GM18505 (cell line): ENCODE data around the gene NRARP.

Experiments
- ATAC-seq: cut with Tn5 transposase; IDR thresholded peaks from one replicate; pipeline ENCODE4 v1.9.1; 2021; ENCODE audit not compliant: unreplicated experiment
- POLR2A ChIP-seq: IDR thresholded peaks from 4 replicates; pipeline ENCODE4 v1.6.1; 2011; ENCODE audit warnings: borderline replicate concordance; ENCODE audit not compliant: insufficient read depth, insufficient read length; ENCODE audit errors: extremely low read depth

The NRARP gene

DNA sequence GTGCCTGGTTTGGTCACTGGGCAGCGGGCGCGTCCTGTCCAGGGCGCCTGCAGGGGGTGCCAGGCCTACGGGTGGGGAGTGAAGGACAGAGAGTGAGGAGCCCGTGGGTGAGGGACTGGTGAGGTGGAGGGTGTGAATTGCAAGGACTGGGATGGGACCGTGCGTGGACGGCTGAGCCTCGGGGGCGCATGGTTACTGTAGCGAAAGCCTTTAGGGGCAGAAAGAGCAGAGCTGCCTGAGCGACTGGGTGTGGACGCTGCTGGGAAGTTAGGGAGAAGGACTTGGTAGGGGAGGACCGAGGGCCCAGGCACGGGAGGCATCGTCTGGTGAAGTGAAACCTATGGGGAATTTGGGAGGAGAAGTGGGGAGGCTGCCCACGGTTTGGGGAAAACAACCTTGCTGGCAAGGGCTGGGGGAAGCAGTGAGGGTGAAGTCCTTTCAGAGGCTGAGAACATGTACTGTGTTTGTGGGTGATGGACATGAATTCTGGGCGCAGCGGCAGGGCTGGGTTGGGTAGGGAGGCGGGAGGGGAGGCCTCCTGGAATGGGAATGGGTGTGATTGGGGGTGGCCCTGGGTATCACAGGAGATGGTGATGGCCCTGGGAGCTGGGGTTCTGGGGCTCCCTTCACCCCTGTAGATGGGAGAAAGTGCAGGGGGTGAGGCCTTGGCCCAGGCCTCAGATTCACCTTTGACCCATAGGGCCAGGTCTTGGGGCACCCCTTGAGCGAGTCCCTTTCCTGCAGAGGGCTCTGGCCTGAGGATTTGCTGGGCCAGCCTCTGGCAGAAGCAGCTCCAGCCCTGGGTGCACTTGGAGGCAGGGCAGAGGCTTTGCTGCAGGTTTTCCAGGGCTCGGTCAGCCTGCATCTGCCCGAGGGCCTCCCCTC is 26.2 kb downstream of the NRARP start:
- TF ChIP-seq POLR2A: no peak
- no peak for ATAC-seq

DNA sequence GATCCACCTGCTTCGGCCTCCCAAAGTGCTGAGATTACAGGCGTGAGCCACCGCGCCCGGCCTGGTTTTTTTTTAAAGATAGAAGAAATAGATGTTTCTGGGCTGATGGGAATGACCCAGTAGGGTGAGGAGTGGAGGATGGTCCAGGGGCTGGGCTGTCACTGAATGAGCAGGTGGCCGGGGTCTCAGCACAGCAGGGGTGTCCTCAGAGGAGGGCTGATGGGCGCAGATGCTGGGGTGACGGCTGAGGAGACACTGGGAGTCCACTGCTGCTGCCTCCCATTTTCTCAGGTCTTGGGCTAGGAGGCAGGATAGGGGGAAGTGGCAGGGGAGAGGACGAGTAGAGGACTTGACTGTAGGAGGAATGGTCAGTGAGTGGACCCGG is 26.9 kb downstream of the NRARP start:
- TF ChIP-seq POLR2A: no peak
- ATAC-seq: no peak

DNA sequence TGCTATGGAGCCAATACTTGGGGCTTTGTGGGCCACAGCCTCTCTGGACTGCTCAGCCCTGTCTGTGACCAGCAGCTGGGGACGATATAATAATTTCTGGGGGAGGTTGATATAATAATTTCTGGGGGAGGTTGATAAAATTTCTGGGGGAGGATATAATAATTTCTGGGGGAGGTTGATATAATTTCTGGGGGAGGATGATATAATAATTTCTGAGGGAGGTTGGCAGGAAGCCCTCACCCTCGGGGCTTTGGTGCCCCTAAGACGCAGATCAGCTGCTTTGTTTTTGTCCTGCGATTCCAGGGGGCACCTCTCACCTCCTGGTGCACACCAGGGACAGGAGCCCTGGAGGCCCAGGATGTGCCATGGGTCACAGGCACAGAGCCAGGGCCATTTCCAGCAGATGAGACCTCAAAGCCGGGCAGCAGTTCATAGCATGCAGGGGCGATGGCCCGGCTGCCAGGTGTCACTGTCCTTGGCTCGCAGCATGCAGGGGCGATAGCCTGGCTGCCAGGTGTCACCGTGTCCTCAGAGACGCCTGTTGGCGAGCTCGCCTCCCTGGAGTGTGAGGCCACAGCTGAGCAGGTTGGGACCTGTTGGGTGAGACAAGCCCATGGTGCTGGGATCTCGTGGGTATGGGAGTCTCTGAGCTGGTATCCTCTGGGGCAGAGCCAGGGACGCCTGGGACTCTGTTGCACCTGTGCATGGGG is 28.3 kb downstream of the NRARP start:
- no peak for TF ChIP-seq POLR2A
- no peak for ATAC-seq

- no peak for TF ChIP-seq POLR2A
- no peak for ATAC-seq
Observed at GRCh38 chr9:137273095-137273490, 29.0 kb downstream of the NRARP start.

GRCh38 chr9:137272241-137273094 is 29.6 kb downstream of the NRARP start:
- no peak for TF ChIP-seq POLR2A
- no peak for ATAC-seq

GRCh38 chr9:137271696-137272076 is 30.4 kb downstream of the NRARP start:
- TF ChIP-seq POLR2A: no peak
- ATAC-seq: no peak

- no peak for ATAC-seq
- no peak for TF ChIP-seq POLR2A
Observed at GRCh38 chr9:137270929-137271695, 31.0 kb downstream of the NRARP start.

GRCh38 chr9:137269231-137269772 is 32.8 kb downstream of the NRARP start:
- peak; percentile 48 for TF ChIP-seq POLR2A
- ATAC-seq: no peak

- TF ChIP-seq POLR2A: no peak
- no peak for ATAC-seq
Observed at GRCh38 chr9:137268538-137269201, 33.4 kb downstream of the NRARP start.

- ATAC-seq: no peak
- peak; percentile 17 for TF ChIP-seq POLR2A
Observed at GRCh38 chr9:137267933-137268355, 34.1 kb downstream of the NRARP start.

- ATAC-seq: no peak
- no peak for TF ChIP-seq POLR2A
Observed at GRCh38 chr9:137266585-137267453, 35.3 kb downstream of the NRARP start.
